Pulmonary artery endothelial cell (primary cell): ENCODE results near the gene CCDC201. TPM values are rescaled to one million over a fixed set of nuclear protein-coding genes. Genes with fewer than 3 reads are reported as not detected.
"Not testable (repeated sequence)": the region's sequence is repeated elsewhere in the genome, so short reads cannot be mapped to it uniquely, and the experiment has no call there.

Source experiments
- DNase-seq: peaks from one replicate; pipeline ENCODE4 v3.0.0-alpha.2; 2011; ENCODE audit warnings: low read depth, low spot score
- total RNA-seq: library from RNA; depleted of rRNA; stranded (reverse); fragments of >200 nt; gene quantifications from 2 replicates; pipeline ENCODE4 v1.2.3, GENCODE V29; 2014

Gene CCDC201
- total RNA-seq, 1 donor from 2014 or later: not detected

DNA sequence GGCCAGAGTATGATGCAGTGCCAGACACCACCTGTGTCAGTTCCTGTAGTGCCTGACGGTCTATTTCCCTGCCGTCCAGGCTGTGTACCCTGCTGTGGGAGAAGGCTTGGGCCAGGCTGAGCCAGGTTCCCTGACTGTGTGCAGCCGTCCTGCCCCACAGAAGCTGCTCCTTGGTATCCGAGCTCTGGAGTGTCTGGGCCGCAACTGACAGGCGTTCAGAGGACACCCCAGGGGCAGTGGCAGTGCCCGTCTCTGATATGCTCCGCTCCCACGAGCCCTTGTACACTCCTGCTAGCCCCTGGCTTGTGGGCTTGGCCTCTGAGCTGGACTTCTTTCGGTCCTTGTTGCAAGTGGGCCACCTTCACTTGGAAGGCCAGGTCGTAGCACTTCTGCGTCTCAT is 55.0 kb downstream of the CCDC201 start:
- DNase-seq: not testable (repeated sequence)

DNA sequence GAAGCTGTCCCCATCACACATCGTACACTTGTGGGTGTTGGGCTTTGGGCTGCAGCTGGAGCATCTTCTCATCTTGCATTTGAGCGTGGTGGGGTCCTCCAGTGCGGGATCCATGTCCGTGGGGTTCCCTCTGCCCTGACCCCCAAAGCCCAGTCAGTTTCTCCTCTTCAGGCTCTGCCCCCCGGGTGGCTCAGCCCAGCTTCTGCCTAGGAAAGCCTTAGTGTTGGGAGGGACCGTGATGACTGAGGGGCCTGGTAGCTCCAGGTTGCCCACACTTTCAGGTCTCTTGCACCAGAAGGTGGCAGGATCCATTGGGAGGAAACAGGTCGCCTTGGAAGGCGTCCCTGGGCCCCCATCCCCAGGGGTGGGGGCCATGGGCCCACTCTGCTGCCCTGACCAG is 55.9 kb downstream of the CCDC201 start:
- not testable (repeated sequence) for DNase-seq

DNA sequence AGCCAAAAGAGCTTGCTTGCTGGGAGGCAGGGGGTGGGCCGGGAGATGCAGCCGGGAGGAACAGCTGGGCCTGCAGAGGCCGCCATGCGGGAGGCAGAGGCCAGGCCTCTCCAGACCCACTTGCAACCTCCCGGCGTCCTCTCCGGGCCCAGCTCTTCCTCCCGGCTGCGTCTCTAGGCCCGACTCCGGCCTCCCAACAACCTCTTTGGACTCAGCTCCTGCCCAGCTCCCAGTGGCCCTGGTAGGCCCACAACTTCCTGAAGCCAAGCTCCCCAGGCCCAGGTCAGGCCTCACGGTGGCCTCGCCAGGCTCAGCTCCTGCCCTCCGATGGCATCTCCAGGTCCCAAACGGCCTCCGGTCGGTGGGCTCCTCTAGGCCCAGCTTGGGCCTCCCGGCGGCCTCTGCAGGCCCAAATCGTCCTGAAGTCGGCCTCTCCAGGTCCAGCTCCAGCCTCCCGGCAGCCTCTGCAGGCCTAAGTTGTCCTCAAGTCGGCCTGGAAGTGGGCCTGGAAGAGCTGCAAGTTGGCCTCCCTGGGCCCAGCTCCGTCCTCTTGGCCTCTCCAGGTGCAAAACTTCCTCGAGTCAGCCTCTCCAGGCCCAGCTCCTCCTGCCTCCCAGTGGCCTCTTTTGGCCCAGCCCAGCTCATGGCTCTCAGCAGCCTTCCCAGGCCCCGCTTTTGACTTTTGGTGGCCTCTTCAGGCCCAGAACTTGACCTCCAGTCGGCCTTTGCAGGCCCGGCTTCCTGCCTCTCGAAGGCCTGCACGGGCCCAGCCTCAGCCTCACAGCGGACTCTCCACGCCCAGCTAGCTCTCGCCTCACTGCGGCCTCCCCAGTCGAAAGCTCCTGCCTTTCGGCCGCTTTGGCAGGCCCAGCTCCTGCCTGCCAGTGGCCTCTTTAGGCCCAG is 58.4 kb downstream of the CCDC201 start:
- not testable (repeated sequence) for DNase-seq

- not testable (repeated sequence) for DNase-seq
Measured at GRCh38 chr7:45813771-45814170, 59.1 kb downstream of the CCDC201 start.

GRCh38 chr7:45812946-45813345 is 59.9 kb downstream of the CCDC201 start:
- DNase-seq: no peak

DNA sequence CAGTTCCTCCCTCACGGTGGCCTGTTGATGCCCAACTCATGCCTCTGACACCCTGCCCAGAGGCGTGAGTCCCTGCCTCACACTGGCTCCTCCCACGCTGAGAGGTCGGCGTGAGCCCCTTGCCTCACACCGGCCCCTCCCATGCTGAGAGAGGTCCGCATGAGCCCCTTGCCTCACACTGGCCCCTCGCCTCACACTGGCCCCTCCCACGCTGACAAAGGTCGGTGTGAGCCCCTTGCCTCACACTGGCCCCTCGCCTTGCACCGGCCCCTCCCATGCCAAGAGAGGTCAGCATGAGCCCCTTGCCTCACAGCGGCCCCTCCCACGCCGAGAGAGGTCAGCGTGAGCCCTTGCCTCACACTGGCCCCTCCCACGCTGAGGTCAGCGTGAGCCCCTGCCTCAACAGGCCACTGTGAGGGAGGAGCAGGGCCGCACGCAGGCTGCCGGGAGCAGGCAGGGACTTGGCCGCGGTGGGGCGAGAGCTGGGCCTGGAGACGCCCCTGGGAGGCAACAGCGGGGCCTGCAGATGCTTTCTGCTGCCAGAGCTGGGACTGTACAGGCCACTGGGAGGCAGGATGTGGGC is 61.1 kb downstream of the CCDC201 start:
- DNase-seq: not testable (repeated sequence)

DNA sequence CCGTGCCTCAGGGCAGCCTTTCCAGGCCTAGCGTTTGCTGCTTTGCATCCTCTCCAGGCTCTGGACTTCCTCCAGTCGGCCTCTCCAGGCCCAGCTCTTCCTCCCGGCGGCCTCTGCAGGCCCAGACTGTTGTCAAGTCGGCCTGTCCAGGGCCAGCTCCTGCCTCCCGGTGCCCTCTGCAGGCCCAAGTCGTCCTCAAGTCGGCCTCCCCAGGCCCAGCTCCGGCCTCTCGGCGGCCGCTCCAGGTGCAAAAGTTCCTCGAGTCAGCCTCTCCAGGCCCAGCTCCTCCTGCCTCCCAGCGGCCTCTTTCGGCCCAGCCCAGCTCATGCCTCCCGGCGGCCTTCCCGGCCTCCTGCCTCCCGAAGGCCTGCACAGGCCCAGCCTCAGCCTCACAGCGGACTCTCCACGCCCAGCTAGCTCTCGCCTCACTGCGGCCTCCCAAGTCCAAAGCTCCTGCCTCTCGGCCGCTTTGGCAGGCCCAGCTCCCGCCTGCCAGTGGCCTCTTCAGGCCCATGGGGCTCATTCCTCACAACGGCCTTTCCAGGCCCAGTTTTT is 62.4 kb downstream of the CCDC201 start:
- not testable (repeated sequence) for DNase-seq

Other genes with a start within 250 kb of the CCDC201 start
- 0.26 and 2.1 TPM in 2 replicates for gene IGFBP1, start 15.4 kb upstream of the CCDC201 start, total RNA-seq
- 10.2 and 15.5 TPM in 2 replicates for gene IGFBP3, start 48.2 kb upstream of the CCDC201 start, total RNA-seq